GM19395 (cell line): Measurements from ENCODE around the gene SET.

ENCODE experiments used
- ATAC-seq: cut with Tn5 transposase; IDR thresholded peaks from one replicate; pipeline ENCODE4 v1.9.1; 2021; ENCODE audit warnings: mild to moderate bottlenecking, moderate library complexity; ENCODE audit not compliant: unreplicated experiment

SET gene

GRCh38 chr9:128707446-128707845 is 18.4 kb downstream of the SET start:
- no peak for ATAC-seq

GRCh38 chr9:128712451-128713410 is 23.7 kb downstream of the SET start:
- ATAC-seq, result no peak

- ATAC-seq, result no peak
These were observed 24.4 kb downstream of the SET start for GRCh38 chr9:128713411-128713780.

- no peak for ATAC-seq
These were observed 25.0 kb downstream of the SET start for GRCh38 chr9:128713941-128714573.

GRCh38 chr9:128714586-128715435 is 25.8 kb downstream of the SET start:
- no peak for ATAC-seq

GRCh38 chr9:128715436-128715750 is 26.4 kb downstream of the SET start:
- no peak for ATAC-seq

GRCh38 chr9:128716581-128717254 is 27.7 kb downstream of the SET start:
- ATAC-seq, result no peak

GRCh38 chr9:128718047-128718446 is 29.0 kb downstream of the SET start:
- ATAC-seq, result no peak

GRCh38 chr9:128718475-128718874 is 29.5 kb downstream of the SET start:
- no peak for ATAC-seq

- ATAC-seq, result no peak
These were observed 31.0 kb downstream of the SET start for GRCh38 chr9:128719919-128720605.

- ATAC-seq, result no peak
These were observed 31.9 kb downstream of the SET start for GRCh38 chr9:128720841-128721486.

- no peak for ATAC-seq
These were observed 32.5 kb downstream of the SET start for GRCh38 chr9:128721487-128722010.

GRCh38 chr9:128722380-128723351 is 33.6 kb downstream of the SET start:
- no peak for ATAC-seq

GRCh38 chr9:128723352-128723865 is 34.4 kb downstream of the SET start:
- no peak for ATAC-seq

GRCh38 chr9:128723866-128724743 is 35.1 kb downstream of the SET start, which contains the start of gene ZDHHC12:
ZDHHC12 (minus strand) TSS chr9:128724127; CDS start chr9:128724093, 34 bp downstream.
- ATAC-seq, result peak; percentile 84

GRCh38 chr9:128724744-128725211 is 35.8 kb downstream of the SET start:
- ATAC-seq, result peak; percentile 19
